NCI-H2029 treated with DMSO at 0.1 percent for 48 hours (cell line): ENCODE measurements around the gene FIGN.

Source experiments
- DNase-seq: peaks from one replicate; lab custom pipeline; 2025; lab: John Stamatoyannopoulos, UW

The FIGN gene

GRCh38 chr2:163737190-163737439, 1.3 kb upstream of the FIGN start:
- no peak for DNase-seq

GRCh38 chr2:163736433-163737189, 803 bp upstream of the FIGN start:
- DNase-seq = no peak

GRCh38 chr2:163734881-163735684, 725 bp downstream of the FIGN start:
- DNase-seq = no peak

- no peak for DNase-seq
These were observed 1.4 kb downstream of the FIGN start for GRCh38 chr2:163734401-163734800.

- no peak for DNase-seq
These were observed 1.9 kb downstream of the FIGN start for GRCh38 chr2:163733956-163734355.

GRCh38 chr2:163733301-163733938, 2.4 kb downstream of the FIGN start:
- no peak for DNase-seq

GRCh38 chr2:163732727-163733126, 3.1 kb downstream of the FIGN start:
- no peak for DNase-seq

GRCh38 chr2:163731735-163732134, 4.1 kb downstream of the FIGN start:
- no peak for DNase-seq

- DNase-seq = no peak
These were observed 5.3 kb downstream of the FIGN start for GRCh38 chr2:163730556-163730955.

- DNase-seq = no peak
These were observed 6.1 kb downstream of the FIGN start for GRCh38 chr2:163729636-163730273.

- DNase-seq = no peak
These were observed 11.9 kb downstream of the FIGN start for GRCh38 chr2:163723881-163724280.

- DNase-seq = no peak
These were observed 12.5 kb downstream of the FIGN start for GRCh38 chr2:163723348-163723747.

GRCh38 chr2:163719331-163719730, 16.5 kb downstream of the FIGN start:
- DNase-seq = no peak

- no peak for DNase-seq
These were observed 17.7 kb downstream of the FIGN start for GRCh38 chr2:163717993-163718680.

GRCh38 chr2:163717515-163717914, 18.3 kb downstream of the FIGN start:
- DNase-seq = no peak

GRCh38 chr2:163716101-163716500, 19.7 kb downstream of the FIGN start:
- DNase-seq = no peak

- DNase-seq = no peak
These were observed 20.1 kb downstream of the FIGN start for GRCh38 chr2:163715668-163716067.

- no peak for DNase-seq
These were observed 20.6 kb downstream of the FIGN start for GRCh38 chr2:163715199-163715598.

GRCh38 chr2:163713534-163714311, 22.1 kb downstream of the FIGN start:
- DNase-seq = no peak

- DNase-seq = no peak
These were observed 24.1 kb downstream of the FIGN start for GRCh38 chr2:163711699-163712098.

- DNase-seq = no peak
These were observed 24.6 kb downstream of the FIGN start for GRCh38 chr2:163711258-163711657.
